HEK293T (cell line): Measurements from ENCODE around the gene GTF3C1.

ENCODE experiments used
- ARNT ChIP-seq: fragments of 450-650 bp; IDR thresholded peaks from 2 replicates; pipeline ENCODE4 v1.6.1; 2017; ENCODE audit warnings: mild to moderate bottlenecking
- CTBP1 ChIP-seq: fragments of 450-650 bp; IDR thresholded peaks from 2 replicates; pipeline ENCODE4 v1.6.1; 2016; ENCODE audit warnings: borderline replicate concordance
- ELF4 ChIP-seq: fragments of 450-650 bp; IDR thresholded peaks from 2 replicates; pipeline ENCODE4 v1.6.1; 2017; ENCODE audit warnings: antibody characterized with exemption
- FOXM1 ChIP-seq: fragments of 450-650 bp; IDR thresholded peaks from 2 replicates; pipeline ENCODE4 v1.6.1; 2017; ENCODE audit warnings: mild to moderate bottlenecking, borderline replicate concordance
- HDGF ChIP-seq: fragments of 450-650 bp; IDR thresholded peaks from 2 replicates; pipeline ENCODE4 v1.6.1; 2017; ENCODE audit warnings: antibody characterized with exemption, borderline replicate concordance
- LEF1 ChIP-seq: fragments of 450-650 bp; IDR thresholded peaks from 2 replicates; pipeline ENCODE4 v1.6.1; 2017; ENCODE audit warnings: mild to moderate bottlenecking, borderline replicate concordance
- SP1 ChIP-seq: fragments of 450-650 bp; IDR thresholded peaks from 2 replicates; pipeline ENCODE4 v1.6.1; 2017

- TF ChIP-seq ELF4 = no peak
- no peak for TF ChIP-seq SP1
- TF ChIP-seq FOXM1 = no peak
- no peak for TF ChIP-seq HDGF
- TF ChIP-seq LEF1 = no peak
- no peak for TF ChIP-seq CTBP1
- no peak for TF ChIP-seq ARNT
Measured at GRCh38 chr16:27486760-27487159, 63.0 kb downstream of the GTF3C1 start.
